GM13976 (cell line): ENCODE data around the gene SOX5.

Source experiments
- DNase-seq: peaks from one replicate; pipeline ENCODE4 v3.0.0; 2012; ENCODE audit warnings: low spot score
- in situ Hi-C: fragments of 300-500 bp; cut with MboI; formaldehyde crosslinking; loops from one replicate; pipeline ENCODE4 v1.12.0; 2022; ENCODE audit warnings: low sequenced_read_pairs, mixed read lengths, inconsistent platforms; ENCODE audit not compliant: unreplicated experiment
- TF ChIP-seq, protein P1 (sequence below): IDR thresholded peaks from 2 replicates; pipeline ENCODE4 v1.5.1; 2012; ENCODE audit warnings: borderline replicate concordance, mild to moderate bottlenecking; ENCODE audit not compliant: insufficient read depth; ENCODE audit errors: extremely low read depth, missing control alignments, control extremely low read depth

Gene SOX5

DNA sequence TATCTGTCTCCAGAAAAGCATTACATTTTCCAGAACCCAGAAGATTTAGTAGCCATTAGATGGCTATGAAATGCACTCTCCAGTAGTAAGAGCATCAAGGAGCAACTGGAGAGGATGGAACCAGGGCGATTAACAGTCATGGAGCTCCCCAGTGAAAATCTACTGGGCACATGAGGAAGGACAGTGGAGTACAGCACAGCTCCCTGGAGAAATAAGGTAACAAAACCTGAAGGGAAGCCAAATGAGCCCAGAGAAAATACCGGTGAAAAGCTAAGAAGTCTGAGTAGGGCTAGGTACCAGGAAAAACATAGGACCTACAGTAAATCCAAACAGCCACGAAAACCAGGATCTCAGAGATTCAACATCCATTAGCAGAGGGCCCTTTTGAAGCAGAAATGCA is 21.6 kb downstream of the SOX5 start:
- no peak for DNase-seq
- TF ChIP-seq, protein P1, sequence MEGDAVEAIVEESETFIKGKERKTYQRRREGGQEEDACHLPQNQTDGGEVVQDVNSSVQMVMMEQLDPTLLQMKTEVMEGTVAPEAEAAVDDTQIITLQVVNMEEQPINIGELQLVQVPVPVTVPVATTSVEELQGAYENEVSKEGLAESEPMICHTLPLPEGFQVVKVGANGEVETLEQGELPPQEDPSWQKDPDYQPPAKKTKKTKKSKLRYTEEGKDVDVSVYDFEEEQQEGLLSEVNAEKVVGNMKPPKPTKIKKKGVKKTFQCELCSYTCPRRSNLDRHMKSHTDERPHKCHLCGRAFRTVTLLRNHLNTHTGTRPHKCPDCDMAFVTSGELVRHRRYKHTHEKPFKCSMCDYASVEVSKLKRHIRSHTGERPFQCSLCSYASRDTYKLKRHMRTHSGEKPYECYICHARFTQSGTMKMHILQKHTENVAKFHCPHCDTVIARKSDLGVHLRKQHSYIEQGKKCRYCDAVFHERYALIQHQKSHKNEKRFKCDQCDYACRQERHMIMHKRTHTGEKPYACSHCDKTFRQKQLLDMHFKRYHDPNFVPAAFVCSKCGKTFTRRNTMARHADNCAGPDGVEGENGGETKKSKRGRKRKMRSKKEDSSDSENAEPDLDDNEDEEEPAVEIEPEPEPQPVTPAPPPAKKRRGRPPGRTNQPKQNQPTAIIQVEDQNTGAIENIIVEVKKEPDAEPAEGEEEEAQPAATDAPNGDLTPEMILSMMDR, result no peak
- in situ Hi-C loops, result no loop called here

DNA sequence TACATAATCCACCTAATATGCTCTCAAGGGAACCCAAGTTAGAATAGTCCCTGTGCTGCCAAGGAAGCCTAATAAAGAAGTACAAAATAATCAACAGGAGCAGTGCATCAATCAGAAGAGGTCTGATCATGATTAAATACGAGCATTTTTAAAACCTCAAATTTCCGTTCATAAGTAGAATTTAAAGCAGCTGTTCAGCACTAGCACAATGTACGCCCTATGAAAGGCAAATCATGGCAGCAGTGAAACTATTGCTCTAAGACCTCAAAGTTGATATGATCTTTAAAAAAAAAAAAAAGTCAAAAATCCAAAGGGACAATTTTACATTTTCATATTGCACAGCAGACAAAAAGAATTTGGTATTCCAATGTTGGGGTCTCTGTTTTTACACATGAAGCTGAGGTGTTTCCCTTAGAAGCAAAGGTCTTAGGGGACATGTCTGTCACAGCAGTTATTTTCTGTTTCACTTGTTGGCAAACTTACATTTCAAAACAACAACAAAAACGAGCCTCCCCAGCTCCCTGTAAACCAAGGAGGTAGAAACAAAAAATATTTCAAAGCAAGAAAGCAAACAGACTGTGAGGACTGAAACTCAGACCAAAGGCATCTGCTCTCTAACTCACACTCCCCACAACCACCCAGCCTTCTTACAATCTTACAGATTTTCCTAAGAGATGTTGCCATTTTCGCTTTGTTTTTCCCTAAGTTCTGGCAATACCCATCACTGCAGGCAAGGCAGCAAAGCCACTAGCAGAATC is 28.2 kb downstream of the SOX5 start:
- TF ChIP-seq, protein P1, result no peak
- in situ Hi-C loops, result no loop called here

DNA sequence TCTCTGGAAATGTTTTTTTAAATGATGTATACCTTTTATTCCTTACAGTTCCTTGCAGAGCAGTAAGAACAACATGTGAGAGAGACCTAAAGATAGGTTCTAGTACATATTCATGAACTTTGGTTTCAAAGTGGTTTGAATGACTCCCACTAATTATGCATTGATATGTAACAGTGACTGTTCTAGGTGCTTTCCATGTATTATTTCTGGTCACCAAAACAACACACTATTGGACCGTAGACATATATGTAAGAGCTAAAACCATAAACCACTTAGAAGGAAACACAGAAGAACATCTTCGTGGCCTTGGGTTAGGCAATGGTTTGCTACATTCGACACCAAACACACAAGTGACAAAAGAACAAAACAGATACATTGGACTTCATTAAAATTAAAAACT is 37.9 kb downstream of the SOX5 start:
- in situ Hi-C loops, result no loop called here
- TF ChIP-seq, protein P1, result no peak

More for the DNA sequence above, 28.2 kb downstream of the SOX5 start:
- no peak for DNase-seq

DNA sequence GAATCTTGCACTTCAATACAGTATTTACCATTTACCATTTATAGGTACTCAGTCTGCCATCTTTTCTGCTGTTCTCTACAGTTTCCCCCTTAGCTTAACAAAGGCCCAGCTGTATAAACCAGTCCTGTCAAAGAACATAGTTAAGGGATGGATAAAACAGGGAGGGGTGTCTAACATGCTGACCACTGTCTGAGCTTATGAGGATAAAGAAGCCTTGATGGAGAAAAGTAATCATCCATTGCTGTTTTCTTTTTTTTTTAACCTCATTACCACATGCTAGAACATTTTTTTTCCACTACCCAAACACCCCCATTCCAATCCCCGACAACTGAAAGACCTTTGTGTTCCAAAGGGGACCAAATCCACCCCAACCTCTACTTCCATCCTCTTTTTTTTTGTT is 39.9 kb downstream of the SOX5 start:
- in situ Hi-C loops, result no loop called here
- TF ChIP-seq, protein P1, result no peak

More for the DNA sequence above, 37.9 kb downstream of the SOX5 start:
- no peak for DNase-seq

DNA sequence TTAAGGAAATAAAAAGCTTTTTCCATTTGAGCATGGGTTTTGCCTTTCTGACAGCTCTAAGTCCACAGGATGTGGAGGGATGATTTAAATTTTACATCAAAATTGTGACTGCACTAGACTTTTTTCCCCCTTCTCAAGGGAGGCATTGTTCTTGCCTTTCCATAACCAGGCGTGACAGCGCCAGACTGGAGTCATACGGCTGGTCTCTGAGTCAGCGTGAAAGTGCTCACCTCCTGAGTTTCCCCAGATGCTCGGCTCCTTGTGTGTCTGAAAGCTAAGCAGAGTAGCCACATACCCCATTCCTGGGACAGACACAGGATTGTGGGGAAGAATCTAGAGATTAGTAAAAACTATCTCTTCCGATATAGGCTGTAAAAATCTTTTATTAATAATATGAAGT is 43.1 kb downstream of the SOX5 start:
- TF ChIP-seq, protein P1, result no peak
- no peak for DNase-seq
- in situ Hi-C loops, result no loop called here

More for the DNA sequence above, 39.9 kb downstream of the SOX5 start:
- DNase-seq, result no peak

DNA sequence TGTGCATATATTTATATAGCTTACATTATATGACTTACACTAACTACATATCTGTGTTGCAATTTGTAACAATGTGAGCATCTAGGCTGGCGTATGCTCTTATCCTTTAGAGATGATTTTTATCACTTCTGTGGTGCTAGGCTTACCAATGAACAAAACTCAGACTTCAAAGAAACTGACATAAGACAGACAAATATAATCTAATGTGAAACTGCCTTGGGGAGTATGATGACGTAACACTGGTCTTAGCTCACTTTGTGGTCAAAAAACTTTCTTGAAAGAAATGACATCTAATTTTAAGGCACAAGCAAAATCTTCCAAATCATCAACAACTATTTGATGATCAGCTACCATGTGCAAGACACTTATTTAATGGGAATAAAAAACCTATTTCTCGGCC is 50.0 kb downstream of the SOX5 start:
- no peak for DNase-seq
- TF ChIP-seq, protein P1, result no peak
- in situ Hi-C loops, result no loop called here

DNA sequence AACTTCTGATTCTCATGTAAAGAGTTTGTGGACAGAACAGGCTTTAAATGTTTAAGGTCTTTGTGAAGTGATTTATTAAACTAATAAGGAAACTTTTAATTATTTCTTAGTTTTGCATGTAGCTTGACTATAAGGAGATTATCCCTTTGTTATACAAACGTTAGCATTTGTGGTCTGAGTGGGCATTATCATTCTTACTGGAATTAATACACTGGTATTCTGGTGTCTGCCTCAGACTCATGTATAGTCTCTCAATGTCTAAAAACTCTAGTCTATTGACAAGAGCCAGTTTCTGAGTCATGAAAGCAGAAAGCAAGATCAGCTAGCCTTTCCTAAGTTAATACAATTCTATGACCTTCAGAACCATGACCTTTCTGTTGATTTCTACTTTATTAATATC is 51.3 kb downstream of the SOX5 start:
- no peak for DNase-seq
- in situ Hi-C loops, result no loop called here
- TF ChIP-seq, protein P1, result no peak
